ENCODE results near the gene ZNRF4. TPM values are rescaled to one million over a fixed set of nuclear protein-coding genes. Genes with fewer than 3 reads are reported as not detected.
"Not testable (repeated sequence)": the region's sequence is repeated elsewhere in the genome, so short reads cannot be mapped to it uniquely, and the experiment has no call there.

Gene ZNRF4
- total RNA-seq, 1 donor from 2014 or later, result not detected

GRCh38 chr19:5436106-5436947 lies 18.9 kb upstream of the ZNRF4 start:
- H3K36me3 ChIP-seq, result no peaks in the 10 kb centered on the region
- no peaks in the 10 kb centered on the region for H3K27me3 ChIP-seq
- TF ChIP-seq CTCF (IDR thresholded peaks at IDR 0.05), result no peak
- TF ChIP-seq POLR2AphosphoS5 (IDR thresholded peaks at IDR 0.05; ENCODE audit: insufficient read depth in 1 of 2, low read depth in 1 of 2), result no peak
- no peak for TF ChIP-seq POLR2A (IDR thresholded peaks at IDR 0.05)
- H3K4me3 ChIP-seq, result no peak overlapping the region
- H3K9me3 ChIP-seq, result no peaks in the 10 kb centered on the region
- intact Hi-C loops (cut with DNase I), result no loop called here
- DNase-seq (ENCODE audit: extremely low spot score in 2 of 2), result no peak
- H3K27ac ChIP-seq, result no peak overlapping the region
- no peaks in the 10 kb centered on the region for H3K4me1 ChIP-seq

GRCh38 chr19:5436948-5437306 lies 18.3 kb upstream of the ZNRF4 start:
- Histone ChIP-seq H3K4me1 (no peaks in the 10 kb centered on the region), H3K36me3 (no peaks in the 10 kb centered on the region), H3K27ac (no peak overlapping the region), H3K4me3 (no peak overlapping the region), H3K9me3 (no peaks in the 10 kb centered on the region), H3K27me3 (no peaks in the 10 kb centered on the region)
- intact Hi-C loops (cut with DNase I), result no loop called here
- TF ChIP-seq POLR2A (IDR thresholded peaks at IDR 0.05), result no peak
- no peak for TF ChIP-seq POLR2AphosphoS5 (IDR thresholded peaks at IDR 0.05; ENCODE audit: insufficient read depth in 1 of 2, low read depth in 1 of 2)
- no peak for TF ChIP-seq CTCF (IDR thresholded peaks at IDR 0.05)
- DNase-seq (ENCODE audit: extremely low spot score in 2 of 2), result no peak

GRCh38 chr19:5438756-5439155 lies 16.5 kb upstream of the ZNRF4 start:
- H3K4me3 ChIP-seq; H3K36me3 ChIP-seq; H3K9me3 ChIP-seq; H3K4me1 ChIP-seq; DNase-seq (ENCODE audit: extremely low spot score in 2 of 2); H3K27ac ChIP-seq; intact Hi-C loops (cut with DNase I); H3K27me3 ChIP-seq: not testable (repeated sequence)

GRCh38 chr19:5439452-5439851 lies 15.8 kb upstream of the ZNRF4 start:
- no peaks in the 10 kb centered on the region for H3K9me3 ChIP-seq
- TF ChIP-seq CTCF (IDR thresholded peaks at IDR 0.05) (no peak), POLR2AphosphoS5 (IDR thresholded peaks at IDR 0.05; ENCODE audit: insufficient read depth in 1 of 2, low read depth in 1 of 2) (no peak), POLR2A (IDR thresholded peaks at IDR 0.05) (no peak)
- no peak overlapping the region for H3K4me3 ChIP-seq
- H3K27ac ChIP-seq, result no peak overlapping the region
- no peak for DNase-seq (ENCODE audit: extremely low spot score in 2 of 2)
- intact Hi-C loops (cut with DNase I), result no loop called here
- H3K36me3 ChIP-seq, result no peaks in the 10 kb centered on the region
- no peaks in the 10 kb centered on the region for H3K27me3 ChIP-seq
- H3K4me1 ChIP-seq, result no peaks in the 10 kb centered on the region

- no peak overlapping the region for H3K4me3 ChIP-seq
- no peak overlapping the region for H3K27ac ChIP-seq
- no peaks in the 10 kb centered on the region for H3K27me3 ChIP-seq
- TF ChIP-seq CTCF (IDR thresholded peaks at IDR 0.05), result no peak
- TF ChIP-seq POLR2A (IDR thresholded peaks at IDR 0.05), result no peak
- TF ChIP-seq POLR2AphosphoS5 (IDR thresholded peaks at IDR 0.05; ENCODE audit: insufficient read depth in 1 of 2, low read depth in 1 of 2), result no peak
- no peaks in the 10 kb centered on the region for H3K36me3 ChIP-seq
- H3K4me1 ChIP-seq, result no peaks in the 10 kb centered on the region
- intact Hi-C loops (cut with DNase I), result no loop called here
- H3K9me3 ChIP-seq, result no peaks in the 10 kb centered on the region
- DNase-seq (ENCODE audit: extremely low spot score in 2 of 2), result no peak
Observed at GRCh38 chr19:5440299-5440698, 14.9 kb upstream of the ZNRF4 start.
